Right atrium auricular region (tissue), 2 donors: ENCODE data around the gene CFAP20DC. TPM values are rescaled to one million over a fixed set of nuclear protein-coding genes. Genes with fewer than 3 reads are reported as not detected.
"Not testable (repeated sequence)": the region's sequence is repeated elsewhere in the genome, so short reads cannot be mapped to it uniquely, and the experiment has no call there.

ENCODE experiments used
- DNase-seq: peaks from one replicate; pipeline ENCODE4 v3.0.0-alpha.2; 2019; ENCODE audit warnings: low spot score
- H3K27ac ChIP-seq, 2 donors: fragments of 200-600 bp; sonication (generic); 1 replicate in 1 of 2; 2 replicates in 1 of 2; pipeline ENCODE4 v1.5.1; 2016 to 2019
- H3K27me3 ChIP-seq, 2 donors: fragments of 200-600 bp; sonication (generic); one replicate each; pipeline versions ENCODE4 v1.5.1 to v1.6.0; 2017 to 2019
- H3K36me3 ChIP-seq: fragments of 200-600 bp; sonication (generic); one replicate; pipeline ENCODE4 v1.5.1; 2016
- H3K4me1 ChIP-seq, 2 donors: fragments of 200-600 bp; sonication (generic); one replicate each; pipeline versions ENCODE4 v1.5.1 to v1.6.0; 2017 to 2019
- H3K4me3 ChIP-seq, 2 donors: fragments of 200-600 bp; sonication (generic); 1 replicate in 1 of 2; 2 replicates in 1 of 2; pipeline ENCODE4 v1.5.1; 2017 to 2019; ENCODE audit warnings: mild to moderate bottlenecking in 1 of 2, moderate library complexity in 1 of 2
- H3K9me3 ChIP-seq, 2 donors: fragments of 200-600 bp; sonication (generic); one replicate each; pipeline ENCODE4 v1.5.1; 2019
- total RNA-seq, 2 donors: library from RNA; depleted of rRNA; stranded (reverse); fragments of >200 nt; gene quantifications; one replicate each; pipeline ENCODE4 v1.1.0, GENCODE V29; 2016
- TF ChIP-seq, protein P1 (sequence below), 2 donors: fragments of 200-600 bp; sonication (generic); IDR thresholded peaks; one replicate each; pipeline ENCODE4 v1.5.1; 2019; ENCODE audit warnings: antibody characterized with exemption in 2 of 2

The CFAP20DC gene
- total RNA-seq, 2 donors from 2014 or later: not detected

DNA sequence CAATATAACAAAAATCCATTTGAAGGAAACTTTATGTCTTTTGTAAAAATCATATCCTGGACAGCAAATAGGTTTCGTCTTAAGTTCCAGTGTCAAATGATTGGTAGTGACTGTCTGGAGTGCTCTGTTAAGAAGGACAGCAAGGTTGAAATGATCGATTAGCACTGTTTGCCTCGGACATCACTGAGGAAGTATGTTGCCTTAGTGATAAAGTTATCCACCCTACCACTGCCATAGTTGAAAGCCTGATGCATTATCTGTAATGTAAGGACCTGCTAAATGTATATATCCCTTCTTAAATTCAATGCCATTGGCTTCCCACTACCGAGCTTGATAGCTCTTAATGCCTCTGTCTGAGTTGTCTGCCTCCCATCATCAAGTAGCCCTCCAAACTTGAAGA lies 70.0 kb downstream of the CFAP20DC start:
- H3K4me1 ChIP-seq: no peaks in the 10 kb centered on the region
- no peaks in the 10 kb centered on the region for H3K36me3 ChIP-seq
- TF ChIP-seq, protein P1, sequence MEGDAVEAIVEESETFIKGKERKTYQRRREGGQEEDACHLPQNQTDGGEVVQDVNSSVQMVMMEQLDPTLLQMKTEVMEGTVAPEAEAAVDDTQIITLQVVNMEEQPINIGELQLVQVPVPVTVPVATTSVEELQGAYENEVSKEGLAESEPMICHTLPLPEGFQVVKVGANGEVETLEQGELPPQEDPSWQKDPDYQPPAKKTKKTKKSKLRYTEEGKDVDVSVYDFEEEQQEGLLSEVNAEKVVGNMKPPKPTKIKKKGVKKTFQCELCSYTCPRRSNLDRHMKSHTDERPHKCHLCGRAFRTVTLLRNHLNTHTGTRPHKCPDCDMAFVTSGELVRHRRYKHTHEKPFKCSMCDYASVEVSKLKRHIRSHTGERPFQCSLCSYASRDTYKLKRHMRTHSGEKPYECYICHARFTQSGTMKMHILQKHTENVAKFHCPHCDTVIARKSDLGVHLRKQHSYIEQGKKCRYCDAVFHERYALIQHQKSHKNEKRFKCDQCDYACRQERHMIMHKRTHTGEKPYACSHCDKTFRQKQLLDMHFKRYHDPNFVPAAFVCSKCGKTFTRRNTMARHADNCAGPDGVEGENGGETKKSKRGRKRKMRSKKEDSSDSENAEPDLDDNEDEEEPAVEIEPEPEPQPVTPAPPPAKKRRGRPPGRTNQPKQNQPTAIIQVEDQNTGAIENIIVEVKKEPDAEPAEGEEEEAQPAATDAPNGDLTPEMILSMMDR (IDR thresholded peaks at IDR 0.05): no peak
- DNase-seq: no peak
- H3K27me3 ChIP-seq: no peaks in the 10 kb centered on the region
- H3K27ac ChIP-seq: no peak overlapping the region
- no peak overlapping the region for H3K4me3 ChIP-seq
- H3K9me3 ChIP-seq: no peaks in the 10 kb centered on the region

DNA sequence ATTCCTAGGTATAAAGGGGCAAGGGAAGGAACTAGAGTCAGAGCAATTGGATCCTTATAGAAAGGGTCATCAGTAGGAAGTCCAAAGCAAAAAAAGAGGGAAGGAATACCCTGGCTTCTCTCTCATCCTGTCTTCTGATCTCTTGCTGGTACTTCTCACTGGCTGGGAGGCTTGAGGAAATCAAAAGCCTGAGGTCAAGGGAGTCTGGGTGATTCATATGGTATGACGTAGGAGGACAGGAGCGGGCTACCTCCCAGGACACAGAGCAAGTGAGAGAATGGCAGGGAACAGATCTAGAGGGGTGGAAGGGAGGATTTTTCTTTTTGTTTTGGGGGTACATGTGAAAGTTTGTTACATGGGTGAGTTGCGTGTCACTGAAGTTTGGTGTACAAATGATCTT lies 76.0 kb downstream of the CFAP20DC start:
- TF ChIP-seq, protein P1 (IDR thresholded peaks at IDR 0.05): no peak
- no peak overlapping the region for H3K27ac ChIP-seq
- no peaks in the 10 kb centered on the region for H3K4me1 ChIP-seq
- no peaks in the 10 kb centered on the region for H3K36me3 ChIP-seq
- no peaks in the 10 kb centered on the region for H3K27me3 ChIP-seq
- H3K9me3 ChIP-seq: no peaks in the 10 kb centered on the region
- H3K4me3 ChIP-seq: no peak overlapping the region
- DNase-seq: no peak

DNA sequence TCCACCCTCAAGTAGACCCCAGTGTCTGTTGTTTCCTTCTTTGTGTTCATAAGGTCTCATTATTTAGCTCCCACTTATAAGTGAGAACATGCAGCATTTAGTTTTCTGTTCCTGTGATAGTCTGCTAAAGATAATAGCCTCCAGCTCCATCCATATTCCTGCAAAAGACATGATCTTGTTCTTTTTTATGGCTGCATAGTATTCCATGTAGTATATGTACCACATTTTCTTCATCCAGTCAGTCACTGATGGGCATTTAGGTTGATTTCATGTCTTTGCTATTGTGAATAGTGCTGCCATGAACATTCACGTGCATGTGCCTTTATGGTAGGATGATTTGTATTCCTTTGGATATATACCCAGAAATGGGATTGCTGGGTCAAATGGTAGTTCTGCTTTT lies 82.0 kb downstream of the CFAP20DC start:
- not testable (repeated sequence) for H3K4me3 ChIP-seq, H3K4me1 ChIP-seq, H3K27me3 ChIP-seq, H3K27ac ChIP-seq, H3K9me3 ChIP-seq, DNase-seq, H3K36me3 ChIP-seq

DNA sequence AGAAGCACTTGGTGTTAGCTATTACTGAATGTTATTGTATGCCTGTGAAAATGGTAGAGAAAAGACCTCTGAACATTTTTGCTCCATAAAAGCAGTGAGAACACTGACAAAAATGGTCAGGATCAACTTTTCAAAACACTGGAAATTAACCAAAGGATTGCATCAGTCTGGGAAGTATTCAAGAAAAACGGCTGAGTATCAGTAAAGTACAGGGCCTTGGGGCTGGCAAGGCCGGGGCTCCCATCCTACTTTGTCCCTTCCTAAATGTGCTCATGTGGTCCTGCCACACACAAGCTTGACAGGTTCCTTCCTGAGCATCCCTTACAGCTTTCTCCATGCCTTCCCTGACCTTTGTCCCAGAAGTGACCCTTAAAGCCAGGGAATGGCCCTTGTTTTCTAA lies 84.0 kb downstream of the CFAP20DC start:
- H3K4me3 ChIP-seq: no peak overlapping the region
- no peaks in the 10 kb centered on the region for H3K4me1 ChIP-seq
- no peaks in the 10 kb centered on the region for H3K9me3 ChIP-seq
- no peak overlapping the region for H3K27ac ChIP-seq
- H3K27me3 ChIP-seq: no peaks in the 10 kb centered on the region
- no peaks in the 10 kb centered on the region for H3K36me3 ChIP-seq
- TF ChIP-seq, protein P1 (IDR thresholded peaks at IDR 0.05): no peak
- no peak for DNase-seq

DNA sequence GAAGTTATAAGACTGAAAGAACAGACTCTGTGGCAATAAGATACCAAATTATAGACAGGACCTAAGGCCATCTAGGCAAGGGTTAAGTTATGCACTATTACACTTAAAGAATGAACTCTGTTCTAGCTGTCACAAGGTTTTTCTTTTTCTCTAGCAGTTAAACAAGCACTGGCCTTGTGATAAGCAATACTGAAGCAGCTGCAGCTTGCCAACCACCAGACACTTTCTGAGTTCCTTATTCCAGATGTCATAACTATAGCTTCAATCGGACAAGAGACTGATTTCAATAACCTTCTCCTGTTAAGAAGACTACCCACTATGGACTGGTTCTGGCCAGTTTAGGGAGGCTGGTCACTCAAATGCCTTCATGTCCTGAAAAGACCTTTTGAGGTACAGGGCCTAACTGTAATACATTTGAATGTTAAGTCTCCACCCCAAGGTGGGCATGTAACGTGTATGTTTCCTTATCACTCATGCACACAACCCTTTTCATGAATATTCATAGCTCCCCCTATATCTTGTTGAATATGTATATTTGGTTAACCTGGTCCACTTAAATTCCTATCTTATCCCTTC lies 85.8 kb downstream of the CFAP20DC start:
- Histone ChIP-seq H3K36me3 (no peaks in the 10 kb centered on the region), H3K27ac (no peak overlapping the region), H3K4me3 (no peak overlapping the region), H3K4me1 (no peaks in the 10 kb centered on the region), H3K27me3 (no peaks in the 10 kb centered on the region), H3K9me3 (peaks cover 0 to 2% of the 10 kb centered on the region in 2 donors)
- TF ChIP-seq, protein P1 (IDR thresholded peaks at IDR 0.05): no peak
- no peak for DNase-seq

DNA sequence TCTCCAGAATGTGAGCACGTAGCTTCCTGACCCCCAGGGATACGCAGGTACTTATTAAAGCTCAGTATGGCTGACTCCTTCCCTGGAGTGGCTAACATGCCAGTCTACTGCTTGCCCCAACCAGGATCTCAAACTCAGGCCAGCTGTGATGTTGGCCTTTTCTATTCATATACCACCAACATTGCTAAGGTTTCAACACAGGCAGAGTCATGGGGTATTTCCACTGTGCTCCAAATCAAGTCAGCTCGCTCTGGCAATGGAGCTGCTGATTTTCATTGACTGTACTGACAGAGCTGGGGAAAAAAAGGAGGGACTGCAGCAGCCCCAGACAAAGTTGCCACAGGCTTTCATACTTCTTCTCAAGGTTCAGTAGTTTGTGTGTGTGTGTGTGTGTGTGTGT lies 87.0 kb downstream of the CFAP20DC start:
- Histone ChIP-seq H3K9me3 (peaks cover 0 to 6% of the 10 kb centered on the region in 2 donors), H3K36me3 (no peaks in the 10 kb centered on the region), H3K4me1 (no peaks in the 10 kb centered on the region), H3K4me3 (no peak overlapping the region), H3K27me3 (no peaks in the 10 kb centered on the region), H3K27ac (no peak overlapping the region)
- no peak for DNase-seq
- TF ChIP-seq, protein P1 (IDR thresholded peaks at IDR 0.05): no peak
